Chondrocyte (in vitro differentiated cells): Measurements from ENCODE around the gene ATG101. TPM values are rescaled to one million over a fixed set of nuclear protein-coding genes. Genes with fewer than 3 reads are reported as not detected.
A peak's percentile ranks its signal among the peaks of the same experiment; 100 is the strongest.

ENCODE experiments used
- DNase-seq: peaks from one replicate; pipeline ENCODE4 v3.0.0; 2021; ENCODE audit warnings: mixed read lengths, low spot score
- H3K27ac Mint-ChIP-seq: one replicate; pipeline ENCODE4 v1.8.0; 2021; ENCODE audit warnings: mild to moderate bottlenecking, moderate library complexity, mixed read lengths; ENCODE audit not compliant: unreplicated experiment
- H3K27me3 Mint-ChIP-seq: 2 replicates; pipeline ENCODE4 v1.8.0; 2021; ENCODE audit warnings: low read depth, mixed read lengths
- H3K36me3 Mint-ChIP-seq: 2 replicates; pipeline ENCODE4 v1.8.0; 2021; ENCODE audit warnings: low read depth, mixed read lengths
- H3K4me1 Mint-ChIP-seq: 2 replicates; pipeline ENCODE4 v1.8.0; 2021; ENCODE audit warnings: low read depth, mild to moderate bottlenecking, mixed read lengths
- H3K4me3 Mint-ChIP-seq: one replicate; pipeline ENCODE4 v1.8.0; 2021; ENCODE audit warnings: mild to moderate bottlenecking, moderate library complexity, mixed read lengths; ENCODE audit not compliant: unreplicated experiment
- H3K9me3 Mint-ChIP-seq: 2 replicates; pipeline ENCODE4 v1.8.0; 2021; ENCODE audit warnings: low read depth, mixed read lengths
- total RNA-seq: library from RNA; stranded (reverse); gene quantifications from 3 replicates; pipeline ENCODE4 v1.2.1, GENCODE V29; 2021
- TF ChIP-seq, protein P1 (sequence below): fragments of 200-600 bp; sonication (generic); IDR thresholded peaks from 2 replicates; pipeline ENCODE4 v1.5.0; 2021; ENCODE audit warnings: antibody characterized with exemption, mild to moderate bottlenecking, moderate library complexity

ATG101 gene
- total RNA-seq, 1 donor from 2014 or later = 48.0 TPM

DNA sequence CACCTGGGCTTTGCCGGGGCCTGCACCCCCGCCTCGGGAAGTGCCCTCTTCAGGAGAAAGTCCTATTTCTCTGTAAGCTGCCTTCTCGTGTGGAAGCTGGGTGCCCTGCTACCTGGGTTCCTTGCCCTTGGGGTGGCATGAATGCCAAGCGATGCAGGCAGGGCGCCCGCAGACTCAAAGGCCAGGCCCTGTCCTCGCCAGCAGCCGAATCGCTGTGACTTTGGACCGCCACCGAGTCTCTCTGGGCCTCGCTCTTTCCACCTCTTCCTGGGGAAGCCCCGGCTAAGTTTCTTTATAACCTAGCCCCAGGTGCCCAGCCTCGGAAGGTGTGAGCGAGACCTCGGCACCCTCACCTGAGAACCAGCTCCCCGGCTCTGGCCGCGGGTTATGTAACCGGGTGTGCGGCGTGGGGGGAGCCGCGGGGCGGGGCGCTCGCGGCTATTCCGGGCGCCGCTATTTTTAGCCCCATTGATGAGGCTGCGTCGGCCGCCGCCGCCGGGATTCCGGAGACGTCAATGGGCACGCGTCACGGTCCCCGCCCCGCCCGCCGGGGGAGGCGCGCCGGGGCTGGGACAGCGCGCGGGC is 33.1 kb upstream of the ATG101 start:
- Mint-ChIP-seq H3K27ac (peak overlapping the region; percentile 88), H3K9me3 (no peaks in the 10 kb centered on the region), H3K4me1 (peaks cover 54% of the 10 kb centered on the region), H3K27me3 (no peaks in the 10 kb centered on the region), H3K4me3 (peak overlapping the region; percentile 45), H3K36me3 (no peaks in the 10 kb centered on the region)
- DNase-seq = no peak
- TF ChIP-seq, protein P1, sequence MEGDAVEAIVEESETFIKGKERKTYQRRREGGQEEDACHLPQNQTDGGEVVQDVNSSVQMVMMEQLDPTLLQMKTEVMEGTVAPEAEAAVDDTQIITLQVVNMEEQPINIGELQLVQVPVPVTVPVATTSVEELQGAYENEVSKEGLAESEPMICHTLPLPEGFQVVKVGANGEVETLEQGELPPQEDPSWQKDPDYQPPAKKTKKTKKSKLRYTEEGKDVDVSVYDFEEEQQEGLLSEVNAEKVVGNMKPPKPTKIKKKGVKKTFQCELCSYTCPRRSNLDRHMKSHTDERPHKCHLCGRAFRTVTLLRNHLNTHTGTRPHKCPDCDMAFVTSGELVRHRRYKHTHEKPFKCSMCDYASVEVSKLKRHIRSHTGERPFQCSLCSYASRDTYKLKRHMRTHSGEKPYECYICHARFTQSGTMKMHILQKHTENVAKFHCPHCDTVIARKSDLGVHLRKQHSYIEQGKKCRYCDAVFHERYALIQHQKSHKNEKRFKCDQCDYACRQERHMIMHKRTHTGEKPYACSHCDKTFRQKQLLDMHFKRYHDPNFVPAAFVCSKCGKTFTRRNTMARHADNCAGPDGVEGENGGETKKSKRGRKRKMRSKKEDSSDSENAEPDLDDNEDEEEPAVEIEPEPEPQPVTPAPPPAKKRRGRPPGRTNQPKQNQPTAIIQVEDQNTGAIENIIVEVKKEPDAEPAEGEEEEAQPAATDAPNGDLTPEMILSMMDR = no peak

GRCh38 chr12:52037248-52037861 is 32.4 kb upstream of the ATG101 start:
- no peaks in the 10 kb centered on the region for H3K36me3 Mint-ChIP-seq
- no peaks in the 10 kb centered on the region for H3K27me3 Mint-ChIP-seq
- peaks cover 49% of the 10 kb centered on the region for H3K4me1 Mint-ChIP-seq
- no peak for DNase-seq
- H3K4me3 Mint-ChIP-seq = peak overlapping the region; percentile 87
- H3K9me3 Mint-ChIP-seq = no peaks in the 10 kb centered on the region
- TF ChIP-seq, protein P1 = peak; percentile 41
- peak overlapping the region; percentile 87 for H3K27ac Mint-ChIP-seq

DNA sequence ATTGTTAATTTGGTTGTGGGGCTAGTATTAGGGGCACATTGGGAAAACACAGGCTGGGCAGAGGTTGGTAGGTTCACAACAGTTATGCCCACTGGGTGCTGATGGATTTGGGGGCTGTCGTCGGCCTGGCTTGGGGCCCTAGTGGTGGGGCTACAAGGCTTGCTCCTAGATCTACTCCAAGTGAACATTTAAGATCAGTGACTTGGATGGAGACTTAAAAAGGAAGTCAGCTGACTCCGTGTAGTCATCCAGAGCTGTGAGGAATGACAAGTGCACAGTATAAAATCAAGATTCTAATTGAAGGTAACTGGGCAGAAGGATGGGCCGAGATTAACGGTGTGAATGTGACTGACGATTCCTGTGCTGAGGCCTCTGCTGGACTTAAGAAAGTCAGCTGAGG is 31.3 kb upstream of the ATG101 start:
- Mint-ChIP-seq H3K9me3 (no peaks in the 10 kb centered on the region), H3K27ac (peak overlapping the region; percentile 32)

DNA sequence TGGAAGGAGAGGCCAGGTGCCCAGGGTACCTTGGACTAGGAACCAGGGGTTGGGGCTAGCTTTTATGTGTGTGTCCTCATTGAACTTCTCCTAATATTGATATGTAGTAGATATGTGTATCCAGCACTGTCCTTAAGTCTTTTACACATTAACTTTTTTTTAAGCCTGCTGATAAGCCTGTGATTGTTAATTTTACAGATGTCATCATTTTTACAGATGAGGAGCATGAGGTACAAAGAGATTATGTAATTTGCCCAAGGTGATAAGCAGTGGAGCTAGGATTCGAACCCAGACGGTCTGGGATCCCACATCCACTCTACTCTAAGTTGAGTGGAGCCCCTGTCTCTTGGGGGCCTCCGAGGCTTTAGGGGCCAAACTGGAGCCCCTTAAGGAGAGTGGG is 28.7 kb upstream of the ATG101 start:
- Mint-ChIP-seq H3K4me1 (peaks cover 17% of the 10 kb centered on the region), H3K27ac (no peak overlapping the region), H3K36me3 (peaks cover 2% of the 10 kb centered on the region), H3K4me3 (no peak overlapping the region), H3K9me3 (no peaks in the 10 kb centered on the region), H3K27me3 (no peaks in the 10 kb centered on the region)
- no peak for DNase-seq
- TF ChIP-seq, protein P1 = no peak

More for the DNA sequence above, 31.3 kb upstream of the ATG101 start:
- no peak for DNase-seq
- H3K4me1 Mint-ChIP-seq = peaks cover 40% of the 10 kb centered on the region
- peak overlapping the region; percentile 87 for H3K4me3 Mint-ChIP-seq
- no peaks in the 10 kb centered on the region for H3K27me3 Mint-ChIP-seq
- TF ChIP-seq, protein P1 = no peak
- H3K36me3 Mint-ChIP-seq = no peaks in the 10 kb centered on the region

DNA sequence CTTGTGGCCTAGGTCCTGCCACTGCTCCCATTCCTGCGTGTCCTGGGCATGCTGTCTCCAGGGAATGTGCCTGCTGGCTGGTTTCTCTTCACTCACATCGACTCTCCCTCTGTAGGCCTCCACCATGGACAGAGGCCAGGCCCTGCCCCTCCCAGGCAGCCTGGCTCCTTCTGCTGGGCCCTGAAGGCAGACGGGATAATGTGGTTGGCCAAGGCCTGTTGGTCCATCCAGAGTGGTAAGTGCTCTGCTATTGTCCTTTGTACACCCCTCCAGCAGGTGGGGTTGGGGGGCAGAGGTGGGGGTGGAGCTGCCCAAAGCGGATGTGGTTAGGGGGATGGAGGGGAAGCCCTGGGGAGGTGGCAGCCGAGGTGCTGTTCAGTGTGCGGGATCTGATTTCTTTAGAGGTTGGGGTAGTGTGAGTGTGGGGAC is 28.1 kb upstream of the ATG101 start:
- TF ChIP-seq, protein P1 = no peak
- H3K36me3 Mint-ChIP-seq = peaks cover 2% of the 10 kb centered on the region
- H3K4me1 Mint-ChIP-seq = peaks cover 13% of the 10 kb centered on the region
- H3K9me3 Mint-ChIP-seq = no peaks in the 10 kb centered on the region
- no peaks in the 10 kb centered on the region for H3K27me3 Mint-ChIP-seq
- no peak overlapping the region for H3K27ac Mint-ChIP-seq
- no peak for DNase-seq
- no peak overlapping the region for H3K4me3 Mint-ChIP-seq
